NB4 (cell line): Measurements from ENCODE around the gene CFAP65.
A peak's percentile ranks its signal among the peaks of the same experiment; 100 is the strongest.

Experiments
- DNase-seq: peaks from one replicate; pipeline ENCODE4 v3.0.0; 2010; ENCODE audit warnings: low read depth
- H3K4me3 ChIP-seq: one replicate; pipeline ENCODE4 v1.5.1; 2011; ENCODE audit warnings: mild to moderate bottlenecking, low read depth, low read length, moderate library complexity
- CTCF ChIP-seq: IDR thresholded peaks from one replicate; pipeline ENCODE4 v1.5.1; 2012; ENCODE audit warnings: low read depth, low read length
- MAX ChIP-seq: IDR thresholded peaks from 2 replicates; pipeline ENCODE4 v1.6.1; 2011; ENCODE audit warnings: low read depth, low read length
- MYC ChIP-seq: IDR thresholded peaks from 2 replicates; pipeline ENCODE4 v1.6.1; 2011; ENCODE audit warnings: low read depth, low read length
- POLR2A ChIP-seq: IDR thresholded peaks from 2 replicates; pipeline ENCODE4 v1.6.1; 2011; ENCODE audit warnings: mild to moderate bottlenecking; ENCODE audit not compliant: insufficient read length; ENCODE audit errors: extremely low read depth

Gene CFAP65

GRCh38 chr2:219079417-219079816, 38.1 kb upstream of the CFAP65 start:
- no peak for DNase-seq
- TF ChIP-seq MYC (no peak), MAX (no peak), POLR2A (no peak), CTCF (no peak)
- H3K4me3 ChIP-seq: no peak overlapping the region

GRCh38 chr2:219078951-219079350, 37.6 kb upstream of the CFAP65 start:
- H3K4me3 ChIP-seq: no peak overlapping the region
- TF ChIP-seq MYC (no peak), CTCF (no peak), MAX (no peak), POLR2A (no peak)
- DNase-seq: no peak

- DNase-seq: no peak
- H3K4me3 ChIP-seq: no peak overlapping the region
- TF ChIP-seq POLR2A: no peak
- TF ChIP-seq CTCF: no peak
- TF ChIP-seq MYC: no peak
- TF ChIP-seq MAX: no peak
Measured at GRCh38 chr2:219078126-219078525, 36.8 kb upstream of the CFAP65 start.

- TF ChIP-seq POLR2A: no peak
- no peak for TF ChIP-seq MYC
- TF ChIP-seq CTCF: no peak
- TF ChIP-seq MAX: no peak
- no peak overlapping the region for H3K4me3 ChIP-seq
Measured at GRCh38 chr2:219076253-219076652, 34.9 kb upstream of the CFAP65 start.

GRCh38 chr2:219073413-219074129, 32.3 kb upstream of the CFAP65 start:
- H3K4me3 ChIP-seq: no peak overlapping the region
- peak; percentile 77 for DNase-seq

More at GRCh38 chr2:219076253-219076652, 34.9 kb upstream of the CFAP65 start:
- peak; percentile 76 for DNase-seq

More at GRCh38 chr2:219073413-219074129, 32.3 kb upstream of the CFAP65 start:
- TF ChIP-seq POLR2A: no peak
- TF ChIP-seq CTCF: peak; percentile 82
- 0 out of 2 replicates have a peak, but pooled peaks have one; percentile 33 for TF ChIP-seq MYC
- no peak for TF ChIP-seq MAX
